ENCODE measurements around the gene HIP1.
"Not testable (repeated sequence)": the region's sequence is repeated elsewhere in the genome, so short reads cannot be mapped to it uniquely, and the experiment has no call there.

Gene HIP1

GRCh38 chr7:75518842-75519241 is 219.9 kb downstream of the HIP1 start:
- H3K9me3 Mint-ChIP-seq (ENCODE audit: low read depth); H3K4me3 Mint-ChIP-seq; H3K27ac Mint-ChIP-seq; H3K27me3 Mint-ChIP-seq: not testable (repeated sequence)
- Mint-ChIP-seq H3K36me3 (peaks cover 17% of the 10 kb centered on the region), H3K4me1 (ENCODE audit: low read depth) (peaks cover 22% of the 10 kb centered on the region)

- H3K9me3 Mint-ChIP-seq (ENCODE audit: low read depth); H3K4me3 Mint-ChIP-seq; H3K27me3 Mint-ChIP-seq; H3K27ac Mint-ChIP-seq; H3K36me3 Mint-ChIP-seq; H3K4me1 Mint-ChIP-seq (ENCODE audit: low read depth): not testable (repeated sequence)
These were observed 229.7 kb downstream of the HIP1 start for GRCh38 chr7:75509033-75509432.

- not testable (repeated sequence) for H3K27ac Mint-ChIP-seq; H3K27me3 Mint-ChIP-seq; H3K9me3 Mint-ChIP-seq (ENCODE audit: low read depth); H3K36me3 Mint-ChIP-seq; H3K4me3 Mint-ChIP-seq; H3K4me1 Mint-ChIP-seq (ENCODE audit: low read depth)
These were observed 246.7 kb downstream of the HIP1 start, which contains the start of gene SPDYE5 for GRCh38 chr7:75492020-75492419. SPDYE5 (plus strand) TSS chr7:75492320; CDS start chr7:75494048, 1,728 bp downstream.

- not testable (repeated sequence) for H3K27me3 Mint-ChIP-seq; H3K36me3 Mint-ChIP-seq; H3K9me3 Mint-ChIP-seq (ENCODE audit: low read depth)
- peak within 1 kb of the TSS; percentile 91 for H3K4me3 Mint-ChIP-seq
- peaks cover 12% of the 10 kb centered on the region for H3K4me1 Mint-ChIP-seq (ENCODE audit: low read depth)
- peak within 1 kb of the TSS; percentile 77 for H3K27ac Mint-ChIP-seq
These were observed 252.6 kb downstream of the HIP1 start, which contains the start of gene POM121C for GRCh38 chr7:75485979-75486643. POM121C (minus strand) TSS chr7:75486299; CDS start chr7:75441496, 44,803 bp downstream.

- Mint-ChIP-seq H3K4me1 (ENCODE audit: low read depth) (peaks cover 12% of the 10 kb centered on the region), H3K4me3 (peak overlapping the region; percentile 91), H3K27ac (peak overlapping the region; percentile 77)
- H3K36me3 Mint-ChIP-seq; H3K27me3 Mint-ChIP-seq; H3K9me3 Mint-ChIP-seq (ENCODE audit: low read depth): not testable (repeated sequence)
These were observed 253.3 kb downstream of the HIP1 start for GRCh38 chr7:75485355-75485978.

Data from activated naive CD8-positive, alpha-beta T cell (primary cell).